Measurements from ENCODE around the gene SHROOM2. TPM values are rescaled to one million over a fixed set of nuclear protein-coding genes. Genes with fewer than 3 reads are reported as not detected.

Gene SHROOM2
- total RNA-seq, 2 experiments from 2014 or later, result not detected

GRCh38 chrX:9821572-9821971 lies 35.3 kb downstream of the SHROOM2 start:
- no peaks in the 10 kb centered on the region for H3K4me1 Mint-ChIP-seq
- no peak overlapping the region for H3K27ac Mint-ChIP-seq
- POLR2A ChIA-PET, result no interaction called here
- CTCF ChIA-PET, result no interaction called here
- H3K4me3 Mint-ChIP-seq, result no peak overlapping the region
- H3K27me3 Mint-ChIP-seq, result peaks cover 18% of the 10 kb centered on the region
- H3K36me3 Mint-ChIP-seq (ENCODE audit: low read depth), result no peaks in the 10 kb centered on the region
- no peaks in the 10 kb centered on the region for H3K9me3 Mint-ChIP-seq (ENCODE audit: low read depth)
- intact Hi-C loops (cut with DNase I, micrococcal nuclease), result no loop called here
- no peak for ATAC-seq
- no peak for DNase-seq

GRCh38 chrX:9824554-9824953 lies 38.3 kb downstream of the SHROOM2 start:
- ATAC-seq, result no peak
- Mint-ChIP-seq H3K36me3 (ENCODE audit: low read depth) (no peaks in the 10 kb centered on the region), H3K9me3 (ENCODE audit: low read depth) (no peaks in the 10 kb centered on the region), H3K27ac (no peak overlapping the region), H3K4me1 (peaks cover 3% of the 10 kb centered on the region), H3K27me3 (peaks cover 21% of the 10 kb centered on the region), H3K4me3 (no peak overlapping the region)
- ChIA-PET POLR2A (no interaction called here), CTCF (no interaction called here)
- no peak for DNase-seq
- intact Hi-C loops (cut with DNase I, micrococcal nuclease), result no loop called here

GRCh38 chrX:9825129-9825790 lies 39.0 kb downstream of the SHROOM2 start:
- Mint-ChIP-seq H3K27me3 (peaks cover 21% of the 10 kb centered on the region), H3K9me3 (ENCODE audit: low read depth) (no peaks in the 10 kb centered on the region)
- no peak for ATAC-seq

GRCh38 chrX:9825966-9826365 lies 39.7 kb downstream of the SHROOM2 start:
- peaks cover 24% of the 10 kb centered on the region for H3K27me3 Mint-ChIP-seq
- peaks cover 7% of the 10 kb centered on the region for H3K4me1 Mint-ChIP-seq
- POLR2A ChIA-PET, result no interaction called here
- no peaks in the 10 kb centered on the region for H3K36me3 Mint-ChIP-seq (ENCODE audit: low read depth)
- H3K9me3 Mint-ChIP-seq (ENCODE audit: low read depth), result no peaks in the 10 kb centered on the region
- ATAC-seq, result no peak
- no peak overlapping the region for H3K4me3 Mint-ChIP-seq
- CTCF ChIA-PET, result no interaction called here
- no peak for DNase-seq
- no peak overlapping the region for H3K27ac Mint-ChIP-seq
- intact Hi-C loops (cut with DNase I, micrococcal nuclease), result no loop called here

More at GRCh38 chrX:9825129-9825790, 39.0 kb downstream of the SHROOM2 start:
- no peak for DNase-seq
- intact Hi-C loops (cut with DNase I, micrococcal nuclease), result no loop called here
- ChIA-PET CTCF (no interaction called here), POLR2A (no interaction called here)
- Mint-ChIP-seq H3K36me3 (ENCODE audit: low read depth) (no peaks in the 10 kb centered on the region), H3K4me1 (peaks cover 7% of the 10 kb centered on the region), H3K27ac (no peak overlapping the region), H3K4me3 (no peak overlapping the region)

GRCh38 chrX:9829308-9830267 lies 43.4 kb downstream of the SHROOM2 start:
- intact Hi-C loops (cut with DNase I, micrococcal nuclease), result loop anchor here in 1 of 2 experiments (1.0 to 2.0 kb wide), 2 partner anchors 113 to 152 kb away; no protein-coding TSS in a partner anchor
- H3K27me3 Mint-ChIP-seq, result peaks cover 33% of the 10 kb centered on the region
- peak; percentile 65 for DNase-seq
- peaks cover 7% of the 10 kb centered on the region for H3K4me1 Mint-ChIP-seq
- H3K27ac Mint-ChIP-seq, result no peak overlapping the region
- no peaks in the 10 kb centered on the region for H3K9me3 Mint-ChIP-seq (ENCODE audit: low read depth)
- no peaks in the 10 kb centered on the region for H3K36me3 Mint-ChIP-seq (ENCODE audit: low read depth)
- ChIA-PET CTCF (no interaction called here), POLR2A (interaction anchor here (0.5 kb wide), 1 partner anchor 74 kb away, joined by 8 read pairs; no protein-coding TSS in a partner anchor)
- no peak overlapping the region for H3K4me3 Mint-ChIP-seq
- ATAC-seq, result peak; percentile 95

GRCh38 chrX:9832811-9833210 lies 46.6 kb downstream of the SHROOM2 start:
- POLR2A ChIA-PET, result no interaction called here
- no peak for DNase-seq
- CTCF ChIA-PET, result no interaction called here
- intact Hi-C loops (cut with DNase I, micrococcal nuclease), result no loop called here
- H3K27ac Mint-ChIP-seq, result no peak overlapping the region
- ATAC-seq, result no peak
- no peaks in the 10 kb centered on the region for H3K9me3 Mint-ChIP-seq (ENCODE audit: low read depth)
- peaks cover 29% of the 10 kb centered on the region for H3K27me3 Mint-ChIP-seq
- H3K4me1 Mint-ChIP-seq, result peaks cover 7% of the 10 kb centered on the region
- H3K36me3 Mint-ChIP-seq (ENCODE audit: low read depth), result no peaks in the 10 kb centered on the region
- H3K4me3 Mint-ChIP-seq, result no peak overlapping the region

GRCh38 chrX:9835585-9836210 lies 49.5 kb downstream of the SHROOM2 start:
- intact Hi-C loops (cut with DNase I, micrococcal nuclease), result no loop called here
- Mint-ChIP-seq H3K9me3 (ENCODE audit: low read depth) (no peaks in the 10 kb centered on the region), H3K4me1 (no peaks in the 10 kb centered on the region), H3K27me3 (peaks cover 33% of the 10 kb centered on the region), H3K36me3 (ENCODE audit: low read depth) (no peaks in the 10 kb centered on the region), H3K4me3 (no peak overlapping the region), H3K27ac (no peak overlapping the region)
- ChIA-PET POLR2A (no interaction called here), CTCF (no interaction called here)
- no peak for DNase-seq
- no peak for ATAC-seq

GRCh38 chrX:9842541-9842940 lies 56.3 kb downstream of the SHROOM2 start:
- intact Hi-C loops (cut with DNase I, micrococcal nuclease), result no loop called here
- DNase-seq (no peak), ATAC-seq (no peak)
- H3K4me1 Mint-ChIP-seq, result peaks cover 2% of the 10 kb centered on the region
- no peak overlapping the region for H3K4me3 Mint-ChIP-seq
- no peaks in the 10 kb centered on the region for H3K9me3 Mint-ChIP-seq (ENCODE audit: low read depth)
- ChIA-PET CTCF (no interaction called here), POLR2A (no interaction called here)
- H3K27me3 Mint-ChIP-seq, result peaks cover 15% of the 10 kb centered on the region
- no peak overlapping the region for H3K27ac Mint-ChIP-seq
- H3K36me3 Mint-ChIP-seq (ENCODE audit: low read depth), result no peaks in the 10 kb centered on the region

GRCh38 chrX:9844936-9845577 lies 58.8 kb downstream of the SHROOM2 start:
- H3K36me3 Mint-ChIP-seq (ENCODE audit: low read depth), result no peaks in the 10 kb centered on the region
- ATAC-seq, result no peak
- H3K9me3 Mint-ChIP-seq (ENCODE audit: low read depth), result no peaks in the 10 kb centered on the region
- CTCF ChIA-PET, result no interaction called here
- H3K27me3 Mint-ChIP-seq, result peaks cover 12% of the 10 kb centered on the region
- H3K27ac Mint-ChIP-seq, result no peak overlapping the region
- H3K4me3 Mint-ChIP-seq, result no peak overlapping the region
- intact Hi-C loops (cut with DNase I, micrococcal nuclease), result no loop called here
- DNase-seq, result no peak
- POLR2A ChIA-PET, result no interaction called here
- peaks cover 2% of the 10 kb centered on the region for H3K4me1 Mint-ChIP-seq

GRCh38 chrX:9845578-9845952 lies 59.3 kb downstream of the SHROOM2 start:
- CTCF ChIA-PET, result no interaction called here
- intact Hi-C loops (cut with DNase I, micrococcal nuclease), result no loop called here
- Mint-ChIP-seq H3K27me3 (peaks cover 12% of the 10 kb centered on the region), H3K9me3 (ENCODE audit: low read depth) (no peaks in the 10 kb centered on the region), H3K4me1 (peaks cover 2% of the 10 kb centered on the region), H3K4me3 (no peak overlapping the region), H3K27ac (no peak overlapping the region), H3K36me3 (ENCODE audit: low read depth) (no peaks in the 10 kb centered on the region)
- DNase-seq (no peak), ATAC-seq (no peak)
- POLR2A ChIA-PET, result interaction anchor here (0.6 kb wide), 1 partner anchor 23 kb away, joined by 4 read pairs; no protein-coding TSS in a partner anchor

- H3K36me3 Mint-ChIP-seq (ENCODE audit: low read depth), result no peaks in the 10 kb centered on the region
- H3K27ac Mint-ChIP-seq, result no peak overlapping the region
- POLR2A ChIA-PET, result no interaction called here
- intact Hi-C loops (cut with DNase I, micrococcal nuclease), result no loop called here
- no peaks in the 10 kb centered on the region for H3K9me3 Mint-ChIP-seq (ENCODE audit: low read depth)
- no peak for DNase-seq
- H3K4me1 Mint-ChIP-seq, result peaks cover 2% of the 10 kb centered on the region
- no peak overlapping the region for H3K4me3 Mint-ChIP-seq
- CTCF ChIA-PET, result interaction anchor here (0.7 kb wide), 1 partner anchor 29 kb away, joined by 3 read pairs; no protein-coding TSS in a partner anchor
- H3K27me3 Mint-ChIP-seq, result peaks cover 10% of the 10 kb centered on the region
- no peak for ATAC-seq
These were observed 60.4 kb downstream of the SHROOM2 start for GRCh38 chrX:9846631-9847030.

Data from activated CD4-positive, alpha-beta T cell treated with anti-CD3 and anti-CD28 coated beads for 36 hours (primary cell).